ENCODE data around the gene CHMP2B. TPM values are rescaled to one million over a fixed set of nuclear protein-coding genes. Genes with fewer than 3 reads are reported as not detected.

The CHMP2B gene
- polyA plus RNA-seq, 1 donor from 2014 or later: 59.3 TPM

DNA sequence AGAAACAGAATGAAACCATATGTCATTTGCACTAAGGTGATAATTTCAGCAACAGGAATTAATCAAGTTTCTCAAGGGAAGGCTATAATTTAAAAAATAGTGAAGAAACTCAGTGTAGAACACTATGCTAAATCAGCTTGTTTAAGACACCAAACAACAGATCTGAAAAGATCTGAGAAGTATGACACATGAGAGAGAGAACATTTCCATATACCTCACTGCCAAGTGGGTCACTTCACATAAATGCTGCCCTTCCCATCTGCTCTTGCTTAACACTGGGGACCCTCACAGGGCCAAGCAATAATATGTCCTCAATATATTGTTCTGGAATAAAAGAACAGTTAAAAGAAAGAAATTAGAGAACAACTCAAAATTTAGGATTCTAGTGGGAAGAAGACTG lies 45.6 kb upstream of the CHMP2B start:
- Histone ChIP-seq H3F3A (ENCODE audit: insufficient read depth, low read length, poor library complexity, severe bottlenecking) (no peaks in the 10 kb centered on the region), H3K9ac (ENCODE audit: low read length) (no peak overlapping the region), H3K27ac (ENCODE audit: low read length) (no peak overlapping the region), H3K9me2 (ENCODE audit: insufficient read depth, low read length) (no peaks in the 10 kb centered on the region), H3K79me2 (replicated peaks; ENCODE audit: insufficient read depth, low read length) (no peaks in the 10 kb centered on the region), H3K27me3 (ENCODE audit: insufficient read depth, low read depth, low read length) (no peaks in the 10 kb centered on the region), H3K36me3 (ENCODE audit: insufficient read depth, low read length) (no peaks in the 10 kb centered on the region), H3K9me3 (ENCODE audit: low read length) (no peaks in the 10 kb centered on the region), H4K20me1 (ENCODE audit: insufficient read depth) (no peaks in the 10 kb centered on the region), H2AFZ (ENCODE audit: low read depth, low read length) (no peak overlapping the region), H3K4me3 (ENCODE audit: low read length) (no peak overlapping the region), H3K4me2 (ENCODE audit: low read length) (no peak overlapping the region)
- TF ChIP-seq, protein P1, sequence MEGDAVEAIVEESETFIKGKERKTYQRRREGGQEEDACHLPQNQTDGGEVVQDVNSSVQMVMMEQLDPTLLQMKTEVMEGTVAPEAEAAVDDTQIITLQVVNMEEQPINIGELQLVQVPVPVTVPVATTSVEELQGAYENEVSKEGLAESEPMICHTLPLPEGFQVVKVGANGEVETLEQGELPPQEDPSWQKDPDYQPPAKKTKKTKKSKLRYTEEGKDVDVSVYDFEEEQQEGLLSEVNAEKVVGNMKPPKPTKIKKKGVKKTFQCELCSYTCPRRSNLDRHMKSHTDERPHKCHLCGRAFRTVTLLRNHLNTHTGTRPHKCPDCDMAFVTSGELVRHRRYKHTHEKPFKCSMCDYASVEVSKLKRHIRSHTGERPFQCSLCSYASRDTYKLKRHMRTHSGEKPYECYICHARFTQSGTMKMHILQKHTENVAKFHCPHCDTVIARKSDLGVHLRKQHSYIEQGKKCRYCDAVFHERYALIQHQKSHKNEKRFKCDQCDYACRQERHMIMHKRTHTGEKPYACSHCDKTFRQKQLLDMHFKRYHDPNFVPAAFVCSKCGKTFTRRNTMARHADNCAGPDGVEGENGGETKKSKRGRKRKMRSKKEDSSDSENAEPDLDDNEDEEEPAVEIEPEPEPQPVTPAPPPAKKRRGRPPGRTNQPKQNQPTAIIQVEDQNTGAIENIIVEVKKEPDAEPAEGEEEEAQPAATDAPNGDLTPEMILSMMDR (IDR thresholded peaks at IDR 0.05; ENCODE audit: poor library complexity, severe bottlenecking): no peak
- TF ChIP-seq EP300 (conservative IDR thresholded peaks at IDR 0.05; ENCODE audit: poor library complexity, severe bottlenecking): no peak
- TF ChIP-seq RAD21 (conservative IDR thresholded peaks at IDR 0.05): no peak
- no peak for TF ChIP-seq POLR2AphosphoS5 (IDR thresholded peaks at IDR 0.05)
- TF ChIP-seq, protein P2, sequence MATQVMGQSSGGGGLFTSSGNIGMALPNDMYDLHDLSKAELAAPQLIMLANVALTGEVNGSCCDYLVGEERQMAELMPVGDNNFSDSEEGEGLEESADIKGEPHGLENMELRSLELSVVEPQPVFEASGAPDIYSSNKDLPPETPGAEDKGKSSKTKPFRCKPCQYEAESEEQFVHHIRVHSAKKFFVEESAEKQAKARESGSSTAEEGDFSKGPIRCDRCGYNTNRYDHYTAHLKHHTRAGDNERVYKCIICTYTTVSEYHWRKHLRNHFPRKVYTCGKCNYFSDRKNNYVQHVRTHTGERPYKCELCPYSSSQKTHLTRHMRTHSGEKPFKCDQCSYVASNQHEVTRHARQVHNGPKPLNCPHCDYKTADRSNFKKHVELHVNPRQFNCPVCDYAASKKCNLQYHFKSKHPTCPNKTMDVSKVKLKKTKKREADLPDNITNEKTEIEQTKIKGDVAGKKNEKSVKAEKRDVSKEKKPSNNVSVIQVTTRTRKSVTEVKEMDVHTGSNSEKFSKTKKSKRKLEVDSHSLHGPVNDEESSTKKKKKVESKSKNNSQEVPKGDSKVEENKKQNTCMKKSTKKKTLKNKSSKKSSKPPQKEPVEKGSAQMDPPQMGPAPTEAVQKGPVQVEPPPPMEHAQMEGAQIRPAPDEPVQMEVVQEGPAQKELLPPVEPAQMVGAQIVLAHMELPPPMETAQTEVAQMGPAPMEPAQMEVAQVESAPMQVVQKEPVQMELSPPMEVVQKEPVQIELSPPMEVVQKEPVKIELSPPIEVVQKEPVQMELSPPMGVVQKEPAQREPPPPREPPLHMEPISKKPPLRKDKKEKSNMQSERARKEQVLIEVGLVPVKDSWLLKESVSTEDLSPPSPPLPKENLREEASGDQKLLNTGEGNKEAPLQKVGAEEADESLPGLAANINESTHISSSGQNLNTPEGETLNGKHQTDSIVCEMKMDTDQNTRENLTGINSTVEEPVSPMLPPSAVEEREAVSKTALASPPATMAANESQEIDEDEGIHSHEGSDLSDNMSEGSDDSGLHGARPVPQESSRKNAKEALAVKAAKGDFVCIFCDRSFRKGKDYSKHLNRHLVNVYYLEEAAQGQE (IDR thresholded peaks at IDR 0.05; ENCODE audit: borderline replicate concordance): no peak
- TF ChIP-seq TAF1 (IDR thresholded peaks at IDR 0.05; ENCODE audit: low read depth): no peak
- no peak for TF ChIP-seq EZH2 (IDR thresholded peaks at IDR 0.05; ENCODE audit: borderline replicate concordance, insufficient read depth, low read length, poor library complexity, severe bottlenecking)
- no peak for TF ChIP-seq SMC3 (conservative IDR thresholded peaks at IDR 0.05; ENCODE audit: poor library complexity)
- no peak for TF ChIP-seq MXI1 (conservative IDR thresholded peaks at IDR 0.05; ENCODE audit: poor library complexity, severe bottlenecking)

DNA sequence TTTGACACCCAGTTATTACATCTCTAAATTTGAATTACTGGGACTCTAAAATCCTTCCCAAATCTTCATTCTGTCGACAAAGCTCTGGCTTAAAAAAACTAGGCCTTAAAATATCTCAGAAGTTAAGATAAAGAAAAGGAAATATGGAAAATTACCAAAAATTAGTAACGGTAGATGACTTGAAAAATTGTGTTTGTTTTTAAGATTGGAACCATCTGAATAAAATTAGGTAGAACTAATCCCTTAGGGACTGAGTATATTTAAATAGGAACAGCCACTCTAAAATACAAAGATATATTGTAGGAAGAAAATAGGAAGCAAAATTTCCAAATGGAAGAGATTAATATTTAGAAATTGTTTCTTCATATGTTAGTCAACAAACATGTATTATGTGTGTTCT lies 45.1 kb upstream of the CHMP2B start:
- TF ChIP-seq, protein P2 (IDR thresholded peaks at IDR 0.05; ENCODE audit: borderline replicate concordance): no peak
- no peak for TF ChIP-seq EZH2 (IDR thresholded peaks at IDR 0.05; ENCODE audit: borderline replicate concordance, insufficient read depth, low read length, poor library complexity, severe bottlenecking)
- no peak for TF ChIP-seq SMC3 (conservative IDR thresholded peaks at IDR 0.05; ENCODE audit: poor library complexity)
- TF ChIP-seq, protein P1 (IDR thresholded peaks at IDR 0.05; ENCODE audit: poor library complexity, severe bottlenecking): no peak
- TF ChIP-seq MXI1 (conservative IDR thresholded peaks at IDR 0.05; ENCODE audit: poor library complexity, severe bottlenecking): no peak
- TF ChIP-seq TAF1 (IDR thresholded peaks at IDR 0.05; ENCODE audit: low read depth): no peak
- no peak for TF ChIP-seq RAD21 (conservative IDR thresholded peaks at IDR 0.05)
- no peak for TF ChIP-seq POLR2AphosphoS5 (IDR thresholded peaks at IDR 0.05)
- TF ChIP-seq EP300 (conservative IDR thresholded peaks at IDR 0.05; ENCODE audit: poor library complexity, severe bottlenecking): no peak
- H3F3A ChIP-seq (ENCODE audit: insufficient read depth, low read length, poor library complexity, severe bottlenecking): no peaks in the 10 kb centered on the region
- no peak overlapping the region for H3K9ac ChIP-seq (ENCODE audit: low read length)

More for the DNA sequence above, 45.1 kb upstream of the CHMP2B start:
- Histone ChIP-seq H3K79me2 (replicated peaks; ENCODE audit: insufficient read depth, low read length) (no peaks in the 10 kb centered on the region), H4K20me1 (ENCODE audit: insufficient read depth) (no peaks in the 10 kb centered on the region), H3K9me3 (ENCODE audit: low read length) (no peaks in the 10 kb centered on the region), H3K4me2 (ENCODE audit: low read length) (no peak overlapping the region), H3K36me3 (ENCODE audit: insufficient read depth, low read length) (no peaks in the 10 kb centered on the region), H3K4me3 (ENCODE audit: low read length) (no peak overlapping the region), H2AFZ (ENCODE audit: low read depth, low read length) (no peak overlapping the region), H3K27ac (ENCODE audit: low read length) (no peak overlapping the region), H3K9me2 (ENCODE audit: insufficient read depth, low read length) (no peaks in the 10 kb centered on the region), H3K27me3 (ENCODE audit: insufficient read depth, low read depth, low read length) (no peaks in the 10 kb centered on the region)
